ENCODE data around the gene CALD1. TPM values are rescaled to one million over a fixed set of nuclear protein-coding genes. Genes with fewer than 3 reads are reported as not detected.

Gene CALD1
- total RNA-seq, 1 experiment from 2014 or later: 107 TPM

DNA sequence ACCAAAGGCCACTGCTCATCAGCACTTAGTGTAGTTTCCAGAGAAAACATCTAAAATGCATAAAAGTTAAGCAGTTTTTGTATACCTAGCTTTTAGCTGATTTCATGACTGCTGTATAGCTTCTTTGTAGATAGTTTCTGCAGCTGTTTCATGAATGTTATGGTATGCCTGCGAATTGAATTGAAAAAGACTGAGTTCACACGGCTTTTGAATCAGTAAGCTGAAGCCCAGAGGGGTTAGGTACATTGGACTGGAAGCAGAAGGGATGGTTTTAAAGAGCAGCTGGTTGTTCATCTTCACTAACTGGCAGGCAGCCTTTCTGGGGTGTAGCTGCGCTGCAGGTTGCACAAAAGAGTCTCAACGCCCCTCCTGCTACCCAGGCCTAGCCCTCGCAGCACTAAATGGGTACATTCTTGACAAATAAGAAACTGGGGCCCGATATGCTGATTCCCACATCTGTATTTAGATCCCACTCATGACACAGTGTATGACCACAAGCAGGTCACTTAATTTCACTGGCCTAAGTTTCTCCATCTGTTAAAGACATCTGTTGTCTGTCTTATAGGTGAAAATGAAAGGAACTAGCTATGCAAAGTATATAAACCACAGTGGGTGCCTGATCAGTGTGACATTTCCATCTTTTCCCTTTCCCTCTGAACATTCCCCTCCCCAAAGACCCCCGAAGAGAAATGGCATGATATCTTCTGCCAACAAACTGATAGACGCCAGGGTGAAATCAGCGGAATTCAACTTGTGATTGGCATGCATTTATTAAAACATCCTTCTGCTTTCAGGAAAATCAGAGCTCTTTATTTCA lies 120.9 kb downstream of the CALD1 start:
- Histone ChIP-seq H3K4ac (ENCODE audit: low read depth, low read length) (no peak overlapping the region), H3K4me1 (ENCODE audit: insufficient read depth, low read length) (no peaks in the 10 kb centered on the region), H3K23me2 (ENCODE audit: insufficient read length, low read depth, low read length, poor library complexity, severe bottlenecking) (no peaks in the 10 kb centered on the region), H3K79me1 (ENCODE audit: insufficient read depth, low read depth, low read length, poor library complexity, severe bottlenecking) (peaks cover 3% of the 10 kb centered on the region), H2BK120ac (ENCODE audit: low read depth, low read length, poor library complexity, severe bottlenecking) (no peak overlapping the region), H3K9me3 (ENCODE audit: control insufficient read depth, low read depth, low read length) (no peaks in the 10 kb centered on the region), H2BK5ac (ENCODE audit: insufficient read length, low read length) (no peak overlapping the region), H3K79me2 (ENCODE audit: insufficient read depth, low read length) (no peaks in the 10 kb centered on the region; the same call in 1 of the 2 replicates), H2BK15ac (ENCODE audit: low read depth, low read length) (no peak overlapping the region), H3K23ac (ENCODE audit: insufficient read length, low read depth, low read length) (no peak overlapping the region), H3K27me3 (ENCODE audit: insufficient read depth, low read length) (no peaks in the 10 kb centered on the region), H2AK5ac (ENCODE audit: insufficient read length, low read length) (no peak overlapping the region), H4K91ac (ENCODE audit: insufficient read length, low read depth, low read length) (no peak overlapping the region), H2AFZ (ENCODE audit: low read length) (no peak overlapping the region), H3K4me2 (ENCODE audit: insufficient read depth, insufficient read length, low read length) (no peak overlapping the region), H4K8ac (replicated peaks; ENCODE audit: insufficient read length, low read depth, low read length) (no peak overlapping the region), H3T11ph (ENCODE audit: low read length) (no peak overlapping the region), H3K18ac (ENCODE audit: insufficient read length, low read depth, low read length) (no peak overlapping the region), H2BK20ac (ENCODE audit: low read depth, low read length, poor library complexity, severe bottlenecking) (no peak overlapping the region), H3K27ac (ENCODE audit: insufficient read length, low read depth, low read length) (no peak overlapping the region), H3K56ac (ENCODE audit: insufficient read length, low read depth, low read length) (no peak overlapping the region), H4K5ac (ENCODE audit: insufficient read length, low read depth, low read length) (no peak overlapping the region), H2BK12ac (ENCODE audit: insufficient read length, low read depth, low read length) (no peak overlapping the region), H3K14ac (ENCODE audit: insufficient read depth, low read length) (no peak overlapping the region), H4K20me1 (ENCODE audit: control insufficient read depth, insufficient read depth, insufficient read length) (no peaks in the 10 kb centered on the region), H3K9ac (ENCODE audit: extremely low read depth, insufficient read length, low read length) (no peak overlapping the region)
- Mint-ChIP-seq H3K27ac (peak overlapping the region; percentile 41 to 76 (median 57); a peak in 3 of 7 replicates), H3K4me3 (no peak overlapping the region), H3K27me3 (ENCODE audit: low read depth) (no peaks in the 10 kb centered on the region), H3K36me3 (ENCODE audit: insufficient read depth in 1 of 3, low read depth in 3 of 3) (peaks cover 15 to 24% (median 18%) of the 10 kb centered on the region in 3 experiments), H3K4me1 (peaks cover 13 to 15% of the 10 kb centered on the region in 2 experiments; a peak in 3 of 4 replicates), H3K9me3 (peaks cover 13 to 16% of the 10 kb centered on the region in 2 experiments)
- TF ChIP-seq, protein P1, sequence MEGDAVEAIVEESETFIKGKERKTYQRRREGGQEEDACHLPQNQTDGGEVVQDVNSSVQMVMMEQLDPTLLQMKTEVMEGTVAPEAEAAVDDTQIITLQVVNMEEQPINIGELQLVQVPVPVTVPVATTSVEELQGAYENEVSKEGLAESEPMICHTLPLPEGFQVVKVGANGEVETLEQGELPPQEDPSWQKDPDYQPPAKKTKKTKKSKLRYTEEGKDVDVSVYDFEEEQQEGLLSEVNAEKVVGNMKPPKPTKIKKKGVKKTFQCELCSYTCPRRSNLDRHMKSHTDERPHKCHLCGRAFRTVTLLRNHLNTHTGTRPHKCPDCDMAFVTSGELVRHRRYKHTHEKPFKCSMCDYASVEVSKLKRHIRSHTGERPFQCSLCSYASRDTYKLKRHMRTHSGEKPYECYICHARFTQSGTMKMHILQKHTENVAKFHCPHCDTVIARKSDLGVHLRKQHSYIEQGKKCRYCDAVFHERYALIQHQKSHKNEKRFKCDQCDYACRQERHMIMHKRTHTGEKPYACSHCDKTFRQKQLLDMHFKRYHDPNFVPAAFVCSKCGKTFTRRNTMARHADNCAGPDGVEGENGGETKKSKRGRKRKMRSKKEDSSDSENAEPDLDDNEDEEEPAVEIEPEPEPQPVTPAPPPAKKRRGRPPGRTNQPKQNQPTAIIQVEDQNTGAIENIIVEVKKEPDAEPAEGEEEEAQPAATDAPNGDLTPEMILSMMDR (conservative IDR thresholded peaks at IDR 0.05): no peak
- no peak for DNase-seq
- no CpG with 5 or more reads among the region's 9 CpGs for WGBS (ENCODE audit: extremely low coverage, insufficient read length, low lambda C conversion rate)

All from H9 (cell line).